Breast epithelium (tissue), 4 donors: ENCODE data around the gene OSBPL10. TPM values are rescaled to one million over a fixed set of nuclear protein-coding genes. Genes with fewer than 3 reads are reported as not detected.

Source experiments
- DNase-seq, 2 donors: peaks; one replicate each; pipeline ENCODE4 v3.0.0-alpha.2; 2019; ENCODE audit warnings: low spot score in 2 of 2
- H3K27ac ChIP-seq, 2 donors: fragments of 200-600 bp; sonication (generic) in 1 of 2; one replicate each; pipeline ENCODE4 v1.5.1; 2016 to 2019; ENCODE audit warnings: mild to moderate bottlenecking in 1 of 2
- H3K27me3 ChIP-seq, 2 donors: fragments of 200-600 bp; sonication (generic) in 1 of 2; one replicate each; pipeline versions ENCODE4 v1.5.1 to v1.6.0; 2017 to 2019; ENCODE audit warnings: control low read depth in 1 of 2, mild to moderate bottlenecking in 1 of 2
- H3K36me3 ChIP-seq: fragments of 200-600 bp; one replicate; pipeline ENCODE4 v1.5.1; 2019
- H3K4me1 ChIP-seq, 2 donors: fragments of 200-600 bp; sonication (generic); one replicate each; pipeline ENCODE4 v1.5.1; 2016 to 2019; ENCODE audit warnings: control low read depth in 1 of 2
- H3K4me3 ChIP-seq, 3 donors: fragments of 200-600 bp; sonication (generic); 1 replicate in 2 of 3; 2 replicates in 1 of 3; pipeline ENCODE4 v1.5.1; 2016 to 2019; ENCODE audit warnings: mild to moderate bottlenecking in 3 of 3, moderate library complexity in 2 of 3
- H3K9me3 ChIP-seq, 2 donors: fragments of 200-600 bp; sonication (generic) in 1 of 2; one replicate each; pipeline ENCODE4 v1.5.1; 2016 to 2019; ENCODE audit warnings: control low read depth in 1 of 2
- CTCF ChIP-seq, 3 donors: fragments of 450-650 bp; IDR thresholded peaks; one replicate each; pipeline ENCODE4 v1.5.1; 2016 to 2017; ENCODE audit warnings: antibody characterized with exemption in 3 of 3, mild to moderate bottlenecking in 3 of 3, moderate library complexity in 3 of 3
- POLR2A ChIP-seq: fragments of 450-650 bp; IDR thresholded peaks from one replicate; pipeline ENCODE4 v1.6.1; 2016; ENCODE audit warnings: antibody characterized with exemption, mild to moderate bottlenecking, moderate library complexity
- POLR2AphosphoS5 ChIP-seq, 3 donors: sonication (generic); formaldehyde crosslinking; IDR thresholded peaks; one replicate each; pipeline ENCODE4 v1.6.1; 2017; ENCODE audit warnings: antibody characterized with exemption in 3 of 3
- intact Hi-C: fragments of 100-400 bp; cut with DNase I; formaldehyde crosslinking; loops from one replicate; pipeline ENCODE4 v1.15.1; 2023; ENCODE audit warnings: low total_unique reads
- total RNA-seq, 3 donors: library from RNA; depleted of rRNA; stranded (reverse); fragments of >200 nt; gene quantifications; one replicate each; pipeline ENCODE4 v1.1.0, GENCODE V29; 2016

OSBPL10 gene
- total RNA-seq, 3 donors from 2014 or later: 17.6 to 47.4 (median 26.5) TPM

- Histone ChIP-seq H3K36me3 (no peaks in the 10 kb centered on the region), H3K4me3 (no peak overlapping the region), H3K4me1 (no peaks in the 10 kb centered on the region), H3K27ac (no peak overlapping the region), H3K27me3 (no peaks in the 10 kb centered on the region), H3K9me3 (no peaks in the 10 kb centered on the region)
- intact Hi-C loops: no loop called here
- TF ChIP-seq POLR2AphosphoS5 (IDR thresholded peaks at IDR 0.05) (no peak), CTCF (IDR thresholded peaks at IDR 0.05) (no peak), POLR2A (no peak)
- no peak for DNase-seq
These were observed 205.0 kb downstream of the OSBPL10 start for GRCh38 chr3:31776016-31776415.

- no peak for DNase-seq
- Histone ChIP-seq H3K4me3 (no peak overlapping the region), H3K9me3 (no peaks in the 10 kb centered on the region), H3K36me3 (no peaks in the 10 kb centered on the region), H3K27ac (no peak overlapping the region), H3K4me1 (no peaks in the 10 kb centered on the region), H3K27me3 (no peaks in the 10 kb centered on the region)
- TF ChIP-seq POLR2AphosphoS5 (IDR thresholded peaks at IDR 0.05) (no peak), CTCF (IDR thresholded peaks at IDR 0.05) (no peak), POLR2A (no peak)
- intact Hi-C loops: no loop called here
These were observed 205.7 kb downstream of the OSBPL10 start for GRCh38 chr3:31775383-31775782.

DNA sequence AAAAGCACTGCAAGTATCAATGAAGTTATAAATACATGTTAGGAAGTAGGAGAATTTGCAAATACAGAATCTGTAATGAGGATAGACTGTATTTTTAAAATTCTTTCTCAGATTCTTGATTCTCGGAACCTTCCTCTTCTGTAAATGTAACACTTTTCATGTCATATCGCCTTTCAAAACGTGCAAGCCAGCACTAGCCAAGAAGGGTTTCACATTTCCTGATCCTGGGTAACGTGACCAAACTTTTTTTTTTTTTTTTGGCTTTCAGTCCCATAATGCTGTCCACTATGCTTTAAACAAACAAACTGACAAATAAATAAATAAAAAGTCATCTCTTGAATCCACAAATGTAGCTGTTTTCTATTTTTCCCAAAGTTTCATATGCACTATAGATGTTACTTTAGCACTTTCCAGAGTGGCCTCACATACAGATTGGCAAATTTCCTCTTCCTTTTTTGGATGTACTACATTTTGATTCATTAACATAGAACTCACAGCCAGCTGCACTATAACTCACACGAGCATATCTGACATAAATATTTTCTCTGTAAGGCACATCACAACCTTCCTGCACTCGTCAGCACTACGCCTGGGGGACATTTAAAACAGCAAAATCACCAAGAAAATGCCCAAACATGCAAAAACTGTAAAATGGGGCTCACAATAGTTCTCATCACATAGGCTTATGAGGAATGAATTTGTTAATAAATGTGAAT is 208.1 kb downstream of the OSBPL10 start:
- no peaks in the 10 kb centered on the region for H3K27me3 ChIP-seq
- no peaks in the 10 kb centered on the region for H3K9me3 ChIP-seq
- no peak overlapping the region for H3K4me3 ChIP-seq
- H3K27ac ChIP-seq: no peak overlapping the region
- intact Hi-C loops: no loop called here
- no peaks in the 10 kb centered on the region for H3K4me1 ChIP-seq
- no peak for DNase-seq
- TF ChIP-seq POLR2AphosphoS5 (IDR thresholded peaks at IDR 0.05) (no peak), POLR2A (no peak), CTCF (IDR thresholded peaks at IDR 0.05) (no peak)
- H3K36me3 ChIP-seq: no peaks in the 10 kb centered on the region

DNA sequence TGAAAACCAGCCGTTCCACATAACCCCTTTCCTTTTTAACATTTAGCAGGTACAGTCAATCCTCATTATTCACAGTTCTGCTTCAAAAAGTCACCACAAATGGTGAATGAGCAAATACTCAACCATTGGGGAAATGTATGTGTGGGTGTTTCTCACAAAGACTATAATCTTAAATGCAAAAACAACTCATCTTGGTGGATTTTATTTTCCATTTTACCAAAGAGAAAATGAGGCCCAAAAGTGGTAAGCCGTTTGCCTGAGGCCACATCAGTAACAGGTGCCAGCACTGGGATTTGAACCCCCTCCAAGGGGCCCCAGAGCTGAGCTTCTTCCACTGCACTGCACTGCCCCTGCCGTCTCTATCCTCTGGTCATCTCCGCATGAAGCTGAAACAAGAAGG is 208.8 kb downstream of the OSBPL10 start:
- Histone ChIP-seq H3K27me3 (no peaks in the 10 kb centered on the region), H3K4me3 (no peak overlapping the region), H3K36me3 (no peaks in the 10 kb centered on the region), H3K9me3 (no peaks in the 10 kb centered on the region), H3K27ac (no peak overlapping the region), H3K4me1 (no peaks in the 10 kb centered on the region)
- DNase-seq: no peak
- TF ChIP-seq POLR2AphosphoS5 (IDR thresholded peaks at IDR 0.05) (no peak), POLR2A (no peak), CTCF (IDR thresholded peaks at IDR 0.05) (no peak)
- intact Hi-C loops: no loop called here

- H3K36me3 ChIP-seq: no peaks in the 10 kb centered on the region
- intact Hi-C loops: no loop called here
- TF ChIP-seq CTCF (IDR thresholded peaks at IDR 0.05) (no peak), POLR2AphosphoS5 (IDR thresholded peaks at IDR 0.05) (no peak), POLR2A (no peak)
- no peak for DNase-seq
- H3K27ac ChIP-seq: no peak overlapping the region
- no peaks in the 10 kb centered on the region for H3K4me1 ChIP-seq
- H3K4me3 ChIP-seq: no peak overlapping the region
- H3K27me3 ChIP-seq: no peaks in the 10 kb centered on the region
- no peaks in the 10 kb centered on the region for H3K9me3 ChIP-seq
These were observed 210.2 kb downstream of the OSBPL10 start for GRCh38 chr3:31770822-31771326.
